UCSD-AML1 (cell line): Measurements from ENCODE around the gene SP3.
"Not testable (repeated sequence)": the region's sequence is repeated elsewhere in the genome, so short reads cannot be mapped to it uniquely, and the experiment has no call there.

Experiments
- DNase-seq: peaks from one replicate; lab custom pipeline; 2025; ENCODE audit not compliant: unreplicated experiment; lab: John Stamatoyannopoulos, UW

Gene SP3

GRCh38 chr2:173892341-173892740 is 72.8 kb downstream of the SP3 start:
- no peak for DNase-seq

DNA sequence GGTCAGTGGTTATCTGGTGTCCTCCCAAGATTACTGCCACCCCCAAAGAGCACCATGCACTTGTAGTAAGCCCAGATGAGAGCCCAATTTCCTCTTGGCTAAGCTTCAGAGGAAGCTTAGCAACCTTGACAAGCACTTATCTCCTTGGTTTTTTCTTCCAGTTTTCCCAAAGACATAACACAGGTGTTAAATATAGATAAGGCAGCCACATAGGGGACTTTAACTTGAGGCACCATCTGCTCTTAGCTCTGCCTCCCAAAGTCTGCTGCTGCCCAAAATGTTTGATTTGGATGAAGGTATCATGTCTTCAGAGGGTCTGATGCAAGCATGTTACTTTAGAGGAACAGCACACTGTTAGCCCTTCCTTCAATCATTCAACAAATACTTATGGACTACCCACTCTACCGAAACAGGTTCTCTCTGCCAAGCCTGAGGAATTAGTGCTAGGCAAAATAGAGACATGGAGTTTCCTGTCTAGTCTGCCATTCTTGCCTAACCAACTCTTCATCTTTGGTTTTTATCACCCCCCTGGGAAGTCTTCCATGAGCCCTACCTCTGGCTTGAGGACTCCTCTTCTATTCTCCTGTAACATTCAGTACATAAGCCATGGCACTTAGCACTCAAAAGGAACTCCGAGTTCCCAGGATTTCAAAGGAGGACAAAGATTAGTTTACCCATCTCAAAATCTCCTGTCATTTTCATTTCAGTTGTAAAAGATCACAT is 73.7 kb downstream of the SP3 start:
- no peak for DNase-seq

GRCh38 chr2:173889464-173889863 is 75.7 kb downstream of the SP3 start:
- DNase-seq, result not testable (repeated sequence)

GRCh38 chr2:173886613-173887012 is 78.6 kb downstream of the SP3 start:
- no peak for DNase-seq

GRCh38 chr2:173884025-173884802 is 81.0 kb downstream of the SP3 start:
- DNase-seq, result peak; percentile 45

GRCh38 chr2:173881886-173882285 is 83.3 kb downstream of the SP3 start:
- no peak for DNase-seq

- DNase-seq, result no peak
Measured at GRCh38 chr2:173881461-173881860, 83.7 kb downstream of the SP3 start.

DNA sequence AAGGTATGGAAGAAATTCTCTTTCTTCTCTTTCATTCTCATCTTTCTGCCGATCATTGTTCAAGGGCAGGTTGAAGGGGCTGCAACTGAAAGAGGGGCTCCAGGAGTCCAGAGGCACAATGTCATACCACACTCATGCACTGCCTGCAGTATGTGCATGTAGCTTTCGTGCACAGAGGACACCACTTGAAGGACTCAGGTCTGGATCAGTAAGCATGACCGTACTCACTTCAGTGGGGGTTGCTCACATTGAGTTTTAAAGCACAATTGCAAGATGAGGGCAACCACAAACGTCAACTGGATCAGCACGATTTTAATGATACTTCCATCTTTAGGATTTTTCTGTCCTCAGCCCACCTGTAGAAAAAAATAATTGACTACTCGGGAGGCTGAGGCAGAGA is 84.6 kb downstream of the SP3 start:
- DNase-seq, result no peak

GRCh38 chr2:173876833-173877413 is 88.2 kb downstream of the SP3 start:
- DNase-seq, result no peak

GRCh38 chr2:173874894-173875237 is 90.3 kb downstream of the SP3 start:
- no peak for DNase-seq

DNA sequence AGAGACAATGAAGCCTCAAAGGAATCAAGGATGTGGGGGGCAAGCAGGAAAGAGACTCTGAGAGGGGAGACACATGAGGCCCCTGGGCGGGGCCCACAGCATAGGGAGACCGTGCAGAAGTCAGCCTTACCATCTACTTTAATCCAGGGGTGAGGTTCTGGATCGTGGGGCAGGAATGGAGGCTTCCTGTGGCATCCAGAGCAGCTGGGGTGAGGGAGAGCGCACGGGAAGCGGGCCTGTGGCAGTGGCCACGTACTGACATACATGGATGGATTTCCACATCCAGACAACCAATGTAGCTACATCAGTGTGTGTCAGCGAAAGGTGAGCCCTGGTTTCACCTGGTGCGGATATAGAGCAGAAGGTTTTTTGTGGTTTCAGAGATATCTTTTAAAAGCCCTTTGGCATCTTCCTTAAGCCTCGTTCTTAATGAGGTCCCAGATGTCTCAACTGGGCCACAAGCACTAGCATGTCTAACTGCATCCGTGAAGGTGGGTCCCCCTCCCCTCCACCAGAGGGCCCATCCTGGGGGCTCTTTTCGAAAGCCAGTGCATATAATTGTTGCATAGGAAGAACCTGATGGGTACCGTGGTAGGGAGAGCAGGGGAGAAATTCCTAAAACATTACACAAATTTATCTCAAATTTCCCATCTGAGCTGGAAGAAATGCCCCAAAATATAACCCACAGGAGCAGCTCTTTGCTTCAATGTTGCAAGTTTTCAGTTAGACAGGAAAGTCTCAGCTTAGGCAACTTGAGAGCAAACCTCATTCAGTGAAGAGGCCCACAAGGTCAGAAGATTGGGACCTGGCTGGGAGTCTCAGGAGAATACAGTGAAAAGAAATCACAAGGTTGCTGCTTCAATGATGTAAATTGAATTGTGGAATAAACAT is 90.9 kb downstream of the SP3 start:
- DNase-seq, result no peak

DNA sequence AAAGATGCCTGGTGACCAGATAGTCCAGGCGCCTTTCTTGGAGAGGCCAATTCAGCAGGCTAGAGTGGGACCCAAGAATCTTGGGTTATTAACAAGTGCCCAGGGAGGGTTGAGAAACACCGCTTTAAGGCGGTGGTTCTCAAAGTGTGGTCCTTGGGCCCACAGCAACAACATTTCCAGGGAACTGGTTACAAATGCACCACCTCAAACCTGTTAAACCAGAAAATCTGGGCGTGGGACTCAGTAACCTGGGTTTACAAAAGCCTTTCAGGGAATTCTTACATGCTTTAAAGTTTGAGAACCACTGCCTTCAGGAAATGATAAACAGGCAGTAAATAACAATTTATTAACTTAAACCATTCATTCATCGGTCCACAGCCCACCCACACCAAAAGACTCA is 92.5 kb downstream of the SP3 start:
- no peak for DNase-seq

DNA sequence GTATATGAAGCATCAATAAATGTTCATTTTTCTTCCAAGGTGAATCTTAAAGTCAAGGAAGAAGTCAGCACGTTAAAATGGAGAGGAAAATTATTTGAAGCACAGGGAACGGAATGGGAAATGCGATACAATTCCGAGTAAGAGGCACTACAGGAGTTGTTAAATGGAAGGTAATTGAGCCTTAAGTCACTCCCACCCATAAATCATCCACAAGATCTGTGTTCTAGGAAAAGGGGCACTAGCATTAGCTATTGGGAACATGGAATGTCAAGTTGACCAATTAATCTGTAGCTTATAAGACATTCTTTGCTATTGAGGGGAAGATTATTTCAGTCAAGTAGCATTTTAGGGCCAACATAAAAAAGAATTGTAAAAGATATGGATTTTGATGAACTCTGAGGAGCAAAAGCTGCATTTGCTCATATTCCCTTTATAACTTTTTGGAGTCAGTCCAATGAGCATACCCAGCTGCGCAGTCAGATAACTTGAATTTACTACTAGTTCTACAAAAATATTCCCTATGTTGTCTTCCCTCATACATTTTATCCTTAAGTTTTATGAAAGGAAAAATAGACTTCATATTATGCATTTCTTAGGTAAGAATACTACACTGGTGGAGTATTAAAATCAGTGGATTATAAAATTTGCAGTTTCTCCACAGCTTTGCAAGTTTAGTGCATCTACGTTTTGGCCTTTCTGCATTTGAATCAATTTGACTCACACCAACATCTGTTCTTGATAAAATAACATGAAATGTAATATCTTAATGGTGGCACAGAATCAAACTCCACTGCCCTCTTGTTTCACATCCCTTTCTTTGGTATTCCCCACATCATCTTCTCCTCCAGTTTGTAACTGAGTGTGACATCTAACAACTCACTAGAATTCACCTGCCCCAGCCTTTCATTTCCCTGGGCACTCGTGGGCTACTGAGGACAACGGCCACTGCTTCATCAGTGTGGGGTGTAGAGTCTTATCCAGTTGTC is 95.6 kb downstream of the SP3 start:
- DNase-seq, result no peak

DNA sequence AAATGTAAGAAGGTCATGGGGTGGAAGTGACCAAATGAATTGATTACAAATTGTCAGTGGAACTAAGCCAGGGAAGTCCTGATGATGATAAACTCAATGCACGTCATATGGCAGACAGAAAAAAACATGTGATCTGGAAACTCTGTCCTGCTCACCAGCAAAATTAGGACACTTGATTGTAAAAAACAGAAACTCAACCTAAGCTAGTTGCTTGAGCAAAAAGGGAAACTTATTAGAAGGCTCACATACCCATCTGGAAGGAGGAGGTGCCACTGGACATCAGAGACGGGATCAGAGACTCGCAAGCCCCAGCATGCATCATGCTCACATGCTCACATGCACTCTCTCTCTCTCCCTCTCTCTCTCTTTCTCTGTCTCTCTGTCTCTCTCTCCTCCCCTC is 96.8 kb downstream of the SP3 start:
- DNase-seq, result no peak

GRCh38 chr2:173866874-173867618 is 98.1 kb downstream of the SP3 start:
- DNase-seq, result no peak

- no peak for DNase-seq
Measured at GRCh38 chr2:173865971-173866873, 99.0 kb downstream of the SP3 start.

DNA sequence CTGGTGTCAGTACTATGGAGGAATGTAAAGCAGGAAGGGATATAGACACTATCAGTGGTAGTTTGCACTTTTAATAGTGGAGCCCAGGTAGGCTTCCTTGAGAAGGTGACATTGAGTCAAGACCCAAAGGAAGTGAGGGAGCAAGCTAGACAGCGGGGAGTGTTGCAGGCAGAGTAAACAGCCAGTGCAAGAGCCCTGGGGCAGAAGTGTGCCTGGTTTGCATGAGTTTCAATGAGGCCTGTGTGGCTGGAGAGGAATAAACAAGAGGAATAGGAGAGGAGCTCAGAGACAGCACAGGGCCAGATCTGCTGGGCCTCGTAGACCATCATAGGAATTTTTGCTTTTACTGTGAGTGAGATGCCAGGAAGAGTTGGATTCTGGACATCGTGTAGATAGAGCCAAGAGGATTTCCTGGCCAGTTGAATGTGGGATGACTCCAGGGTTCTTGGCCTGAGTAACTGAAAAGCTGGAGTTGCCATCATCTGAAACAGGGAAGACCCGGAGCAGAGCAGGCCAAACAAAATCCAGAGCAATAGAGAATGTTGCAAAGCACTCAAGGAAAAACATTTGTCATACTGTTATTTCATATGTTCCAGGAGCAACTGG is 102.5 kb downstream of the SP3 start:
- DNase-seq, result no peak

GRCh38 chr2:173860566-173860965 is 104.6 kb downstream of the SP3 start:
- DNase-seq, result peak; percentile 41
